H1 (cell line): ENCODE data around the gene IFNAR2. TPM values are rescaled to one million over a fixed set of nuclear protein-coding genes. Genes with fewer than 3 reads are reported as not detected.

Source experiments
- CTCF ChIA-PET: fragments of 300-600 bp; sonication (Branson Sonifier 250); formaldehyde crosslinking; loops from one replicate; lab custom pipeline; 2021; ENCODE audit not compliant: partially characterized antibody; lab: Charles Lee
- POLR2A ChIA-PET: fragments of 300-600 bp; sonication (Branson Sonifier 250); formaldehyde crosslinking; loops from one replicate; lab custom pipeline; 2021; ENCODE audit warnings: inconsistent platforms; ENCODE audit not compliant: partially characterized antibody; lab: Charles Lee
- DNase-seq, 2 experiments: peaks; one replicate each; pipeline versions ENCODE4 v3.0.0 to v3.0.0-alpha.2; 2010 to 2022; ENCODE audit warnings: low spot score in 2 of 2, low read depth in 1 of 2, mixed read lengths in 1 of 2
- FAIRE-seq: peaks from 2 replicates; lab custom pipeline; 2011; peaks lifted over from hg19 to GRCh38; lab: Jason Lieb, UNC
- H2AFZ ChIP-seq: 2 replicates; pipeline ENCODE4 v1.8.1; 2012; ENCODE audit warnings: low read length, inconsistent platforms
- H2AK5ac ChIP-seq: 2 replicates; pipeline ENCODE4 v1.6.1; 2013; ENCODE audit warnings: low read depth, low read length
- H2BK120ac ChIP-seq: replicated peaks from 2 replicates; pipeline ENCODE3; 2013; ENCODE audit warnings: low read depth, low read length, inconsistent platforms
- H2BK12ac ChIP-seq: 2 replicates; pipeline ENCODE4 v1.6.1; 2013; ENCODE audit warnings: low read depth, low read length
- H2BK15ac ChIP-seq: 2 replicates; pipeline ENCODE4 v1.6.1; 2013; ENCODE audit warnings: low read length
- H2BK20ac ChIP-seq: 2 replicates; pipeline ENCODE4 v1.6.1; 2013; ENCODE audit warnings: low read length
- H2BK5ac ChIP-seq: 2 replicates; pipeline ENCODE4 v1.6.1; 2013; ENCODE audit warnings: low read depth, low read length
- H3K14ac ChIP-seq: 2 replicates; pipeline ENCODE4 v1.6.1; 2013; ENCODE audit warnings: inconsistent platforms; ENCODE audit not compliant: insufficient read length
- H3K18ac ChIP-seq: 2 replicates; pipeline ENCODE4 v1.6.1; 2013; ENCODE audit warnings: low read length; ENCODE audit errors: extremely low read depth
- H3K23ac ChIP-seq: 2 replicates; pipeline ENCODE4 v1.6.1; 2013; ENCODE audit warnings: inconsistent platforms; ENCODE audit not compliant: insufficient read length
- H3K23me2 ChIP-seq: 2 replicates; pipeline ENCODE4 v1.6.1; 2013; ENCODE audit warnings: low read depth, low read length
- H3K27ac ChIP-seq: 2 replicates; pipeline ENCODE4 v1.6.1; 2011; ENCODE audit warnings: low read depth, low read length, inconsistent platforms
- H3K27me3 ChIP-seq, 4 experiments: replicated peaks in 1 of 4; 1 replicate in 1 of 4; 2 replicates in 3 of 4; pipeline versions ENCODE4 v1.6.1 to v1.8.1; 2011 to 2013; ENCODE audit warnings: low read length in 3 of 4, mild to moderate bottlenecking in 3 of 4, inconsistent platforms in 2 of 4, mixed read lengths in 2 of 4, moderate library complexity in 1 of 4; ENCODE audit not compliant: control insufficient read depth in 3 of 4, insufficient read depth in 3 of 4; ENCODE audit errors: extremely low read depth in 1 of 4
- H3K36me3 ChIP-seq, 4 experiments: 2 replicates each; pipeline versions ENCODE4 v1.6.1 to v1.8.1; 2011 to 2013; ENCODE audit warnings: mild to moderate bottlenecking in 4 of 4, low read length in 3 of 4, moderate library complexity in 2 of 4, control low read depth in 1 of 4, inconsistent platforms in 1 of 4; ENCODE audit not compliant: insufficient read depth in 4 of 4, control insufficient read depth in 2 of 4
- H3K4ac ChIP-seq: replicated peaks from 2 replicates; pipeline ENCODE3; 2013; ENCODE audit warnings: low read length, low read depth, mixed read lengths, inconsistent platforms; ENCODE audit not compliant: insufficient read length
- H3K4me1 ChIP-seq, 4 experiments: replicated peaks in 1 of 4; 1 replicate in 1 of 4; 2 replicates in 3 of 4; pipeline versions ENCODE4 v1.6.1 to v1.8.1; 2011 to 2013; ENCODE audit warnings: low read length in 3 of 4, inconsistent platforms in 2 of 4, mixed read lengths in 1 of 4; ENCODE audit not compliant: insufficient read depth in 4 of 4, control insufficient read depth in 3 of 4
- H3K4me2 ChIP-seq, 2 experiments: 2 replicates each; pipeline versions ENCODE4 v1.6.1 to v1.8.1; 2011 to 2013; ENCODE audit warnings: low read depth in 2 of 2, low read length in 2 of 2, control low read depth in 1 of 2, inconsistent platforms in 1 of 2, mild to moderate bottlenecking in 1 of 2; ENCODE audit not compliant: insufficient read depth in 1 of 2
- H3K4me3 ChIP-seq, 4 experiments: fragments of 200-600, 300-600 bp in 1 of 4; sonication (generic), shearing (Covaris generic), sonication (Bioruptor Twin) in 1 of 4; 2 replicates each; pipeline versions ENCODE4 v1.5.1 to v1.8.1; 2011 to 2016; ENCODE audit warnings: low read length in 4 of 4, low read depth in 3 of 4, control low read depth in 2 of 4, inconsistent platforms in 2 of 4, mild to moderate bottlenecking in 2 of 4, mixed read lengths in 1 of 4, moderate library complexity in 1 of 4; ENCODE audit not compliant: insufficient read depth in 2 of 4; ENCODE audit errors: extremely low read depth in 1 of 4
- H3K56ac ChIP-seq: replicated peaks from 2 replicates; pipeline ENCODE3; 2013; ENCODE audit warnings: low read depth, mild to moderate bottlenecking, mixed read lengths, low read length, inconsistent platforms; ENCODE audit not compliant: insufficient read length
- H3K79me1 ChIP-seq: 2 replicates; pipeline ENCODE4 v1.6.1; 2013; ENCODE audit warnings: low read depth, low read length, control low read depth
- H3K79me2 ChIP-seq, 2 experiments: 2 replicates each; pipeline versions ENCODE4 v1.6.1 to v1.8.1; 2012 to 2013; ENCODE audit warnings: low read length in 2 of 2, mild to moderate bottlenecking in 2 of 2, inconsistent platforms in 1 of 2; ENCODE audit not compliant: insufficient read depth in 2 of 2, control insufficient read depth in 1 of 2
- H3K9ac ChIP-seq, 4 experiments: replicated peaks in 1 of 4; 1 replicate in 1 of 4; 2 replicates in 3 of 4; pipeline versions ENCODE4 v1.6.1 to v1.8.1; 2011 to 2013; ENCODE audit warnings: low read depth in 3 of 4, low read length in 3 of 4, control low read depth in 2 of 4, mild to moderate bottlenecking in 2 of 4, moderate library complexity in 2 of 4, inconsistent platforms in 1 of 4; ENCODE audit errors: extremely low read depth in 1 of 4
- H3K9me3 ChIP-seq, 2 experiments: 2 replicates each; pipeline versions ENCODE4 v1.6.1 to v1.8.1; 2012 to 2013; ENCODE audit warnings: mild to moderate bottlenecking in 2 of 2, moderate library complexity in 2 of 2, control low read depth in 1 of 2, inconsistent platforms in 1 of 2, low read depth in 1 of 2, low read length in 1 of 2, mixed read lengths in 1 of 2; ENCODE audit not compliant: insufficient read depth in 2 of 2
- H4K20me1 ChIP-seq, 2 experiments: replicated peaks in 1 of 2; 2 replicates each; pipeline versions ENCODE3 to v1.8.1; 2011 to 2013; ENCODE audit warnings: inconsistent platforms in 2 of 2, low read length in 2 of 2, mild to moderate bottlenecking in 1 of 2; ENCODE audit not compliant: insufficient read depth in 2 of 2, control insufficient read depth in 1 of 2
- H4K5ac ChIP-seq: 2 replicates; pipeline ENCODE4 v1.6.1; 2013; ENCODE audit warnings: low read length, low read depth, mixed read lengths, inconsistent platforms; ENCODE audit not compliant: insufficient read length
- H4K8ac ChIP-seq: 2 replicates; pipeline ENCODE4 v1.8.0; 2013; ENCODE audit warnings: mild to moderate bottlenecking, moderate library complexity, low read length, inconsistent platforms; ENCODE audit not compliant: insufficient read depth; ENCODE audit errors: extremely low read depth
- H4K91ac ChIP-seq: replicated peaks from 2 replicates; pipeline ENCODE3; 2013; ENCODE audit warnings: low read length, mixed read lengths, inconsistent platforms; ENCODE audit not compliant: insufficient read length
- NANOG ChIP-seq: IDR thresholded peaks from 2 replicates; pipeline ENCODE4 v1.6.1; 2011; ENCODE audit warnings: low read length, low read depth, mild to moderate bottlenecking, inconsistent platforms; ENCODE audit not compliant: insufficient read depth, poor library complexity, severe bottlenecking
- RBBP5 ChIP-seq: IDR thresholded peaks from 2 replicates; pipeline ENCODE4 v1.7.1; 2012; ENCODE audit warnings: low read depth, mild to moderate bottlenecking, inconsistent platforms, low read length, moderate library complexity, borderline replicate concordance
- SIRT6 ChIP-seq: IDR thresholded peaks from one replicate; pipeline ENCODE4 v1.7.1; 2012; ENCODE audit warnings: low read length, inconsistent platforms
- WGBS, 2 experiments: shearing (Covaris generic) in 1 of 2; methylation state at CpG; one replicate each; pipeline versions ENCODE4 v1.1.6 to v1.1.7; 2013 to 2015; ENCODE audit warnings: low lambda C conversion rate in 2 of 2, mixed read lengths in 2 of 2, inconsistent platforms in 1 of 2, low coverage in 1 of 2, missing lambda C conversion rate in 1 of 2; ENCODE audit not compliant: insufficient replicate concordance in 2 of 2, insufficient coverage in 1 of 2, insufficient read length in 1 of 2; ENCODE audit errors: extremely low coverage in 1 of 2, missing lambda C conversion rate in 1 of 2; 5-methylcytosine and 5-hydroxymethylcytosine counted together
- polyA plus RNA-seq, 7 experiments: library from polyadenylated mRNA; depleted of rRNA in 3 of 7; stranded (reverse) in 5 of 7; unstranded in 2 of 7; fragments of >200 nt in 5 of 7; fragments of 200-250 nt in 2 of 7; gene quantifications; 1 replicate in 5 of 7; 2 replicates in 1 of 7; 4 replicates in 1 of 7; pipeline versions ENCODE4 v1.2.1 to v1.2.3, GENCODE V29; 2011 to 2013; ENCODE audit warnings: missing spikeins in 2 of 7, mixed read lengths in 2 of 7
- total RNA-seq: library from RNA; stranded (reverse); fragmentation: NEBNext Ultra II Directional; extraction: Animal tissue kit (Norgen Biotek cat#: 25700); gene quantifications from 2 replicates; pipeline ENCODE4 v1.2.1, GENCODE V29; 2021
- TF ChIP-seq, protein P1 (sequence below): IDR thresholded peaks from 2 replicates; pipeline ENCODE4 v1.6.1; 2011; ENCODE audit warnings: low read depth, mild to moderate bottlenecking, low read length; ENCODE audit not compliant: insufficient read depth

The IFNAR2 gene
- total and polyA plus RNA-seq, 2 of the 8 experiments (the other 6 are each of a cell fraction or from before 2014, with no cell fraction given), result 12.2 to 16.1 TPM

DNA sequence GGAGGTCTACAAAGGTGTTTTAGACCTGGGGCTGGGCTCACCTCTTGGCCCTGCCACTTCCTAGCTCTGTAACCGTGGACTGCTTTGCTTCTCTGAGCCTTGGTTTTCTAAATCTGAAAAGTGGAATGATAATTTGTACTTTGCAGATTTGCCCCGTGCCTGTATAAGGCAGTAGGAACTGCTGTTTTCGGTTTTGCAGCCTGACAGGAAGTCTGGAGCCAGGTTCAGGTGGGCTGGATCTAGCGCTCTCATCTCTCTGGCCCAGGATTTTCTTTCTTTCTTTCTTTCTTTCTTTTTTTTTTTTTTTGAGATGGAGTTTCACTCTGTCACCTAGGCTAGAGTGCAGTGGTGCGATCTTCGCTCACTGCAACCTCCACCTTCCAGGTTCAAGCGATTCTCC, 17.2 kb downstream of the IFNAR2 start:
- Histone ChIP-seq H3K56ac (no peak overlapping the region), H3K27ac (no peak overlapping the region), H2BK5ac (no peak overlapping the region), H3K23ac (no peak overlapping the region), H2BK15ac (no peak overlapping the region), H2BK120ac (no peak overlapping the region), H3K9me3 (no peaks in the 10 kb centered on the region; a peak in 1 of 4 replicates), H4K20me1 (no peaks in the 10 kb centered on the region), H3K18ac (no peak overlapping the region), H2AK5ac (no peak overlapping the region), H3K27me3 (no peaks in the 10 kb centered on the region), H2AFZ (no peak overlapping the region), H3K4me2 (no peak overlapping the region), H3K4ac (no peak overlapping the region), H4K91ac (no peak overlapping the region), H3K14ac (no peak overlapping the region), H4K8ac (no peak overlapping the region), H3K79me1 (no peaks in the 10 kb centered on the region), H2BK12ac (no peak overlapping the region), H3K4me3 (no peak overlapping the region), H3K79me2 (no peaks in the 10 kb centered on the region), H4K5ac (no peak overlapping the region), H3K4me1 (no peaks in the 10 kb centered on the region), H2BK20ac (no peak overlapping the region), H3K36me3 (peaks cover 10 to 49% (median 27%) of the 10 kb centered on the region in 4 experiments), H3K9ac (no peak overlapping the region), H3K23me2 (no peaks in the 10 kb centered on the region)
- WGBS, 2 experiments, result 99% methylated on average over 7 of the region's 7 CpGs; no CpG with 5 or more reads in 1 of the 2 experiments
- no peak for DNase-seq
- ChIA-PET CTCF (no interaction called here), POLR2A (no interaction called here)
- FAIRE-seq, result no peak
- no peak for TF ChIP-seq NANOG
- no peak for TF ChIP-seq RBBP5
- TF ChIP-seq, protein P1, sequence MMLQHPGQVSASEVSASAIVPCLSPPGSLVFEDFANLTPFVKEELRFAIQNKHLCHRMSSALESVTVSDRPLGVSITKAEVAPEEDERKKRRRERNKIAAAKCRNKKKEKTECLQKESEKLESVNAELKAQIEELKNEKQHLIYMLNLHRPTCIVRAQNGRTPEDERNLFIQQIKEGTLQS, result no peak
- TF ChIP-seq SIRT6, result no peak
